RWPE1 (cell line): ENCODE measurements around the gene PLCE1.
"Not testable (repeated sequence)": the region's sequence is repeated elsewhere in the genome, so short reads cannot be mapped to it uniquely, and the experiment has no call there.

Experiments
- CTCF ChIA-PET: fragments of 350-600 bp; sonication (Branson Sonifier 250); formaldehyde crosslinking; extraction: SDS; loops from one replicate; lab custom pipeline; 2021; lab: Yijun Ruan, JAX
- POLR2A ChIA-PET: fragments of 400-600 bp; formaldehyde crosslinking; extraction: SDS; loops from one replicate; lab custom pipeline; 2020; ENCODE audit warnings: antibody characterized with exemption; ENCODE audit not compliant: low non-redundant PET; lab: Yijun Ruan, JAX
- DNase-seq: peaks from one replicate; pipeline ENCODE4 v3.0.0; 2012; ENCODE audit warnings: low spot score
- H3K27ac ChIP-seq: fragments of 450-650 bp; 2 replicates; pipeline ENCODE4 v1.5.1; 2017
- TF ChIP-seq, protein P1 (sequence below): fragments of 450-650 bp; conservative IDR thresholded peaks from 2 replicates; pipeline ENCODE4 v1.5.1; 2017; ENCODE audit warnings: low read depth, mild to moderate bottlenecking

PLCE1 gene

DNA sequence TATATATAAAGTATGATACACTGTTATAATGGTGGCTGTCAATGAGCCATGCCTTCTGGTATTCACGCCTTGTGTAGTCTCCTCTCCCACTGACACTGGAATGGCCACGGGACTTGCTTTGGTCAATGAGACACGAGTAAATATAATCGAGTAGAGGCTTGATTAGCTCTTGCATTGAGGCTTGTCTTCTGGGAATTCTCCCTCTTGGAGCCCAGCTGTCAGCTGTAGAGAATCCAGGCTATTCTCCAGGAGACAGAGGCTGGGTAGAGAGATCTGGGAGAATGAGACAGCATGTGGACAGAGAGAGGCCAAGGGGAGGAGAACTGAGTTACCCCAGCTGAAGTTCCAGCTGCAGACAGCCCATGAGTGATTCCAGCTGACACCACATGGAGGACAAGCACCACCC is 25.2 kb upstream of the PLCE1 start:
- ChIA-PET CTCF (no interaction called here), POLR2A (interaction anchor here (0.7 kb wide), 1 partner anchor 672 kb away, joined by 9 read pairs; no protein-coding TSS in a partner anchor)
- no peak for DNase-seq
- TF ChIP-seq, protein P1, sequence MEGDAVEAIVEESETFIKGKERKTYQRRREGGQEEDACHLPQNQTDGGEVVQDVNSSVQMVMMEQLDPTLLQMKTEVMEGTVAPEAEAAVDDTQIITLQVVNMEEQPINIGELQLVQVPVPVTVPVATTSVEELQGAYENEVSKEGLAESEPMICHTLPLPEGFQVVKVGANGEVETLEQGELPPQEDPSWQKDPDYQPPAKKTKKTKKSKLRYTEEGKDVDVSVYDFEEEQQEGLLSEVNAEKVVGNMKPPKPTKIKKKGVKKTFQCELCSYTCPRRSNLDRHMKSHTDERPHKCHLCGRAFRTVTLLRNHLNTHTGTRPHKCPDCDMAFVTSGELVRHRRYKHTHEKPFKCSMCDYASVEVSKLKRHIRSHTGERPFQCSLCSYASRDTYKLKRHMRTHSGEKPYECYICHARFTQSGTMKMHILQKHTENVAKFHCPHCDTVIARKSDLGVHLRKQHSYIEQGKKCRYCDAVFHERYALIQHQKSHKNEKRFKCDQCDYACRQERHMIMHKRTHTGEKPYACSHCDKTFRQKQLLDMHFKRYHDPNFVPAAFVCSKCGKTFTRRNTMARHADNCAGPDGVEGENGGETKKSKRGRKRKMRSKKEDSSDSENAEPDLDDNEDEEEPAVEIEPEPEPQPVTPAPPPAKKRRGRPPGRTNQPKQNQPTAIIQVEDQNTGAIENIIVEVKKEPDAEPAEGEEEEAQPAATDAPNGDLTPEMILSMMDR: no peak
- no peak overlapping the region for H3K27ac ChIP-seq

DNA sequence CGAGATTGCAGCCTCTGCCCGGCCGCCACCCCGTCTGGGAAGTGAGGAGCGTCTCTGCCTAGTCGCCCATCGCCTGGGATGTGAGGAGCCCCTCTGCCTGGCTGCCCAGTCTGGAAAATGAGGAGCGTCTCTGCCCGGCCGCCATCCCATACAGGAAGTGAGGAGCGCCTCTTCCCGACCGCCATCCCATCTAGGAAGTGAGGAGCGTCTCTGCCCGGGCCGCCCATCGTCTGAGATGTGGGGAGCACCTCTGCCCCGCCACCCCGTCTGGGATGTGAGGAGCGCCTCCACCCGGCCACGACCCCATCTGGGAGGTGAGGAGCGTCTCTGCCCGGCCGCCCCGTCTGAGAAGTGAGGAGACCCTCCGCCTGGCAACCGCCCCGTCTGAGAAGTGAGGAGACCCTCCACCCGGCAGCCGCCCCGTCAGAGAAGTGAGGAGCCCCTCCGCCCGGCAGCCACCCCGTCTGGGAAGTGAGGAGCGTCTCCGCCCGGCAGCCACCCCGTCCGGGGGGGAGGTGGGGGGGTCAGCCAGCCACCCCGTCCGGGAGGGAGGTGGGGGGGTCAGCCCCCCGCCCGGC is 23.2 kb upstream of the PLCE1 start:
- POLR2A ChIA-PET, DNase-seq, CTCF ChIA-PET, H3K27ac ChIP-seq: not testable (repeated sequence)

DNA sequence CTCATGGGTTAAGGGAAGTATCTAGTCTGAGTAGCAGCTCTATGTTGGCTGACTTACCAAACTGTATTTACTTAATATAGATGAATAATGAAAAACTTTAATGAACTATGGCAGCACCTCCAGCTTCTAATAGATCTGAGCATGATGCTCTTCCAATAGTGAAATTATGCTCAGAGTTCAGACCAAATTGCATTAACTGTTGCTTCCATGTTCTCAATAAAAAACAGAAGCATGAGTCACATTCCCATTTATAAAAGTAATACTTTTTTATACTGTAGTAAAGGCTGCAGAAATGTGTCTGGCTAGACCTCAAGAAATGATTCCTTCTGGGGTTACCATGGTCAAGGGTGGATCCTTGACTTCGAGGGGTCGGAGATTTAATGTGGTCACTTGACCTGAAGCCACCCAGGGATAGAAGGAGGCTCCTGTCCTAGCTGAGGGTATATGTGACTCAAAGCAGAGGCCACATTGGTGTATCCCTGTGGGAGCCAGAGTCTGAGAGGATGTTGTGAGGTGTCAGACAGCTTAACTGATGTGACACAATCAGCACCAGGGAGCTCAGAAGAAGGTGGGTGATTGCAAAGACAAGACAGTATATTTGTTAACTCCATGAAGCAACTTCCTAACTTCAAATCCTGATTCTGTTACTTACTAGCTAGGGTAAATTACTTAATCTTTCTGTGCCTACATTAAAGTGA is 19.8 kb upstream of the PLCE1 start:
- ChIA-PET POLR2A (no interaction called here), CTCF (interaction anchor here (0.6 kb wide), 2 partner anchors 11 to 25 kb away, joined by 3 read pairs; no protein-coding TSS in a partner anchor)
- DNase-seq: no peak
- TF ChIP-seq, protein P1: no peak
- H3K27ac ChIP-seq: no peak overlapping the region

DNA sequence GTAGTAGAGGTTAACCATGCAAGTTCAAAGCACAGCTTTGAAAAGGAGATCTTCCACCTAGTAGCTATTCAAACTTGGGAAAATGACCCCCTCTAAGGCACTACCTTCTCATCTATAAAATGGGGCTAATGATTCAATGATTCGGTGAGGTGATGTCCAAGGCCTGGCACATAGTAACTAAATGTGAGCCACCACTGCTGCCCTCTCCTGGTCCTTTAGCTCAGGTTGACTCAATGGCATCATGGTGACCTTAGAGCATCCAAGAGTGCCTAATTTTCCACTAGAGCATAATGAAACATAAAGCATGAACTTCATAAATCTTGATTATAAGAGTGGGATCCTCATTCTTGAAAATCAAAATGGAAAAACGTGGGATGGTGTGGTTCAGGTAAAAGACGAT is 16.3 kb upstream of the PLCE1 start:
- no peak for DNase-seq
- ChIA-PET POLR2A (no interaction called here), CTCF (no interaction called here)
- TF ChIP-seq, protein P1: no peak
- H3K27ac ChIP-seq: no peak overlapping the region

DNA sequence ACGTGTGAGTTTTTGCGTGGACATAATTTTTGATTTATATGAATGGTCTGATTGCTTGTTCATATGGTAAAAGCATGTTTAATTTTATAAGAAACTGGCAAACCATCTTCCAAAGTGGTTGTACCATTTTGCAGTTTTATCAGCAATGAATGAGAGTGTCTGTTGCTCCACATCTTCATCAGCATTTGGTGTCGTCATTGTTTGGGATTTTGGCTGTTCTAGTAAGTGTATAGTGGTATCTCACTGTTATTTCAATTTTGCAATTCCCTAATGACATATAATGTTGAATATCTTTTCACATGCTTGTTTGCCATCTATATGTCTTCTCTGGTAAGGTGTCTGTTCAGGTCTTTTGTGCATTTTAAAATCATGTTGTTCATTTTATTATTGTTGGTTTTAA is 13.2 kb upstream of the PLCE1 start:
- CTCF ChIA-PET: no interaction called here
- H3K27ac ChIP-seq: no peak overlapping the region
- no peak for DNase-seq
- TF ChIP-seq, protein P1: no peak
- POLR2A ChIA-PET: no interaction called here

DNA sequence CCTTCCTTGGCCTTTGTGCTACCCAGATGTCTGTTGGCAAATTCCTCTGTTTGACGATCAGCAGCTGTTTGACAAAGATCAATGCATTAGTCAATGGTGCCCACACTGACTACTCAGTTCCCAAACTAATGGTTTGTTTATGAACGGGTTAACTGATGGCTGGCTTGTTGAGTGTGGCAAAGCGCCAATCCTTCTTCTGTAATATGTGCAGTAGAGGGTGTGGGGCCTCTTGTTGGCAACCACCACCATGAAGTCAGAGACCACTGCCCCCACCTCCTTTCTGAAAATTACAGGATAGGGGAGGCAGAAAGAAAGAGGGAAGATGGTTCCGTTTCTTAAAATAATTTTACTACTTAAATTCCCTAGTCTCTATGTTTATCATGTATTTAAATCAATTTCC is 2.6 kb upstream of the PLCE1 start:
- no peak for DNase-seq
- POLR2A ChIA-PET: no interaction called here
- TF ChIP-seq, protein P1: no peak
- no peak overlapping the region for H3K27ac ChIP-seq
- CTCF ChIA-PET: interaction anchor here (0.5 kb wide), 1 partner anchor 175 kb away, joined by 3 read pairs; no protein-coding TSS in a partner anchor

DNA sequence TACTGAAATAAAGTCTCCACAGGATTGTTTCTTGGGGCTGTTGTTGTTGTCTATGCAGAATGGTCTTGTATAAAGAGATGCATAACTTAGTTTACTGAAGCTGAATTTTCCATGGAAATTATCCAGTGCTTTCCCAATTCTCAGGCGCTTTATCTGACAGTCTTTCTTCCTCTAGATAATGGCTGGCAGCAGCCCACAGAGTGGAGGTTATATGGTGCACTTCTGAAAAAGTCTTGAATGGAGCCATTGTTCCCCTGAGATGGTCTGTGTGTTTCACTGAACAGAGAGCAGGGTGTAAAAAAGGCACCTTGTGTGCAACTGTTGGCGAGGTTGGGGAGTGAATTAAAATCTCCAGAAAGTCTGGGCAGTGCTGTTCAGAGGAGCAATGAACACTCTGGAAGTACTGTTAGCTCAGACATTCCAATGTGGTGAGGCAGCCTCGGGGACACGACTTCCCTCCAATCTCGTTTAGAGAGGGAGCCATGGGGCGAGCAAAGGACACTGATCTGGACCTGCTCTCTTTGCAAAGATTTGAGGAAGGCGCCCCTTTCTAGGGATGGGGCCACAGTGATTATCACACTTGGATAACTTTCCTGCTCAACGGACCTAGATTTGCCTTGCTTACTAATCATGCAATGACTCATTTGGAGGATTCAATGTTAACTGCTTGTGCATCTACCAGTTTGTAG is 2.0 kb upstream of the PLCE1 start:
- ChIA-PET CTCF (interaction anchor here (0.5 kb wide), 1 partner anchor 176 kb away, joined by 3 read pairs; no protein-coding TSS in a partner anchor), POLR2A (no interaction called here)
- DNase-seq: peak; percentile 71
- peak overlapping the region; percentile 41; the same call in 1 of the 2 replicates for H3K27ac ChIP-seq
- TF ChIP-seq, protein P1: no peak
